T47D (cell line): ENCODE results near the gene GUF1.

Experiments
- DNase-seq, 2 experiments: peaks; one replicate each; pipeline versions ENCODE4 v3.0.0 to v3.0.0-alpha.2; 2011 to 2012; ENCODE audit warnings: low read depth in 1 of 2, low spot score in 1 of 2
- JUND ChIP-seq: IDR thresholded peaks from 2 replicates; pipeline ENCODE4 v1.6.1; 2012; ENCODE audit warnings: low read depth
- in situ Hi-C: cut with HindIII; loops from 2 replicates; pipeline ENCODE4 v1.10.0; 2016; ENCODE audit warnings: low sequenced_read_pairs, low pct_unique_long_range_greater_than_20kb

The GUF1 gene

GRCh38 chr4:44678094-44679041 is at the start of gene GUF1:
GUF1 (plus strand) TSS chr4:44678420; CDS start chr4:44678623, 203 bp downstream.
- in situ Hi-C loops, result no loop called here
- DNase-seq, result peak; percentile 77 to 91
- TF ChIP-seq JUND, result no peak

GRCh38 chr4:44629280-44629866 is 48.8 kb upstream of the GUF1 start:
- no peak for TF ChIP-seq JUND
- DNase-seq, result peak; percentile 13 to 70
- in situ Hi-C loops, result no loop called here

- DNase-seq, result peak in 1 of 2 experiments; percentile 1
- in situ Hi-C loops, result no loop called here
- no peak for TF ChIP-seq JUND
Measured at GRCh38 chr4:44632089-44632488, 46.1 kb upstream of the GUF1 start.

- in situ Hi-C loops, result no loop called here
- no peak for TF ChIP-seq JUND
- no peak for DNase-seq
Measured at GRCh38 chr4:44632733-44633132, 45.5 kb upstream of the GUF1 start.

GRCh38 chr4:44638091-44638490 is 40.1 kb upstream of the GUF1 start:
- no peak for TF ChIP-seq JUND
- no peak for DNase-seq
- in situ Hi-C loops, result no loop called here

- in situ Hi-C loops, result no loop called here
- TF ChIP-seq JUND, result no peak
- DNase-seq, result no peak
Measured at GRCh38 chr4:44646151-44646550, 32.1 kb upstream of the GUF1 start.

GRCh38 chr4:44651425-44651824 is 26.8 kb upstream of the GUF1 start, which contains the start of gene YIPF7:
YIPF7 (minus strand) TSS chr4:44651625; CDS start chr4:44650100, 1,525 bp downstream.
- in situ Hi-C loops, result no loop called here
- no peak for DNase-seq
- no peak for TF ChIP-seq JUND

GRCh38 chr4:44652002-44652401 is 26.2 kb upstream of the GUF1 start:
- no peak for DNase-seq
- no peak for TF ChIP-seq JUND
- in situ Hi-C loops, result no loop called here

- no peak for DNase-seq
- TF ChIP-seq JUND, result no peak
- in situ Hi-C loops, result no loop called here
Measured at GRCh38 chr4:44660396-44660795, 17.8 kb upstream of the GUF1 start.

GRCh38 chr4:44661940-44662622 is 16.1 kb upstream of the GUF1 start:
- TF ChIP-seq JUND, result no peak
- no peak for DNase-seq
- in situ Hi-C loops, result no loop called here

GRCh38 chr4:44662623-44663005 is 15.6 kb upstream of the GUF1 start:
- DNase-seq, result no peak
- in situ Hi-C loops, result no loop called here
- no peak for TF ChIP-seq JUND

- in situ Hi-C loops, result no loop called here
- TF ChIP-seq JUND, result no peak
- DNase-seq, result no peak
Measured at GRCh38 chr4:44663539-44664263, 14.5 kb upstream of the GUF1 start.
